22Rv1 (cell line): ENCODE measurements around the gene TXNDC5.

Source experiments
- H3K27ac ChIP-seq: fragments of 450-650 bp; 2 replicates; pipeline ENCODE4 v1.5.1; 2017
- ZFX ChIP-seq: fragments of 450-650 bp; IDR thresholded peaks from 2 replicates; pipeline ENCODE4 v1.6.1; 2017; ENCODE audit warnings: antibody characterized with exemption, borderline replicate concordance
- TF ChIP-seq, protein P1 (sequence below): fragments of 450-650 bp; IDR thresholded peaks from 2 replicates; pipeline ENCODE4 v1.5.1; 2017; ENCODE audit warnings: mild to moderate bottlenecking

Gene TXNDC5

DNA sequence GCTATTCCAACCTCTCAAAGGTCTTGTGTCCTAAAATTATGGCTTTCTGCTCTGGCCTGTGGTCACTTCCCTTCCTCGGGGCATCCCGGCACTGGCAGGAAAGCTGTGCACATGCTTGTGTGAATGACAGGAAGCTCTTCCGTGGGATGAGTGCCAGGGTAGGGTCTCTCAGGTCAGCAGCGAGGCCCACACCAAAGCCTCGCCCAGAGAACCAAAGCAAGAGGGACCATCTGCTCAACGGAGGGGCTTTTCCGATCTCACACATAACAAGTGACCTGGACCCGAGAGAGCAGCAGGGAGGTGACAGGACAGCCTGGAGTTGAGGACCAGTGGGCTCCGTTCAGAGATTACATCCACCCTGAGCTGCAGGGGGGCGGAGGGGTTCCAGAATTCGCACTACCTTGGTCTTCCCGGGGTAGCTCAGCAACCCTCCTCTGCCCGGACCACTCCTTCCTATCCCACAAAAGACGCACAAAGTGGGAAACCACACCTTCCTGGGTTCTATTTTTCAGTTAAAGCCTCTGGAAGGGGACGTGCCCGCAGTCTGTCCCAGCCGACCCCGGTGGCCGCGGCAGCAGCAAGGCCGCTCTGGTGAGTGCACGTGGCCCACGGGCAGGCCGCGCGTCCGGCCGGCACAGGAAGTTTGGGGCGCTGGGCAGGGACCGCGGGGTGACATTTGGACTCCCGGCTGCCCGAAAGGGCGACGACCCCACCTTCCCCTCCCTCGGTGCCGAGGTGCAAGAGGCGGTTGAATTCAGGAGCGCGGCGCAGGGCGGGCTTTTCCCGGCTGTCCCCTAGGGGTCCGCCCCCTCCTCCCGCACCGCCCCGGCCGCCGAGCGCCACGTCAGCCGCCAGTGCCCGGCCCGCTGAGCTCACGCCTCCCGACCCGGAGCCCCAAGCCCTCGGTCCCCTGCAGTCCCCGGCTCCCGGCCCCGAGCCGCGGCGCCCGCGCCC is 988 bp downstream of the TXNDC5 start:
- no peak for TF ChIP-seq ZFX
- TF ChIP-seq, protein P1, sequence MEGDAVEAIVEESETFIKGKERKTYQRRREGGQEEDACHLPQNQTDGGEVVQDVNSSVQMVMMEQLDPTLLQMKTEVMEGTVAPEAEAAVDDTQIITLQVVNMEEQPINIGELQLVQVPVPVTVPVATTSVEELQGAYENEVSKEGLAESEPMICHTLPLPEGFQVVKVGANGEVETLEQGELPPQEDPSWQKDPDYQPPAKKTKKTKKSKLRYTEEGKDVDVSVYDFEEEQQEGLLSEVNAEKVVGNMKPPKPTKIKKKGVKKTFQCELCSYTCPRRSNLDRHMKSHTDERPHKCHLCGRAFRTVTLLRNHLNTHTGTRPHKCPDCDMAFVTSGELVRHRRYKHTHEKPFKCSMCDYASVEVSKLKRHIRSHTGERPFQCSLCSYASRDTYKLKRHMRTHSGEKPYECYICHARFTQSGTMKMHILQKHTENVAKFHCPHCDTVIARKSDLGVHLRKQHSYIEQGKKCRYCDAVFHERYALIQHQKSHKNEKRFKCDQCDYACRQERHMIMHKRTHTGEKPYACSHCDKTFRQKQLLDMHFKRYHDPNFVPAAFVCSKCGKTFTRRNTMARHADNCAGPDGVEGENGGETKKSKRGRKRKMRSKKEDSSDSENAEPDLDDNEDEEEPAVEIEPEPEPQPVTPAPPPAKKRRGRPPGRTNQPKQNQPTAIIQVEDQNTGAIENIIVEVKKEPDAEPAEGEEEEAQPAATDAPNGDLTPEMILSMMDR: no peak
- peak overlapping the region; percentile 74 for H3K27ac ChIP-seq

DNA sequence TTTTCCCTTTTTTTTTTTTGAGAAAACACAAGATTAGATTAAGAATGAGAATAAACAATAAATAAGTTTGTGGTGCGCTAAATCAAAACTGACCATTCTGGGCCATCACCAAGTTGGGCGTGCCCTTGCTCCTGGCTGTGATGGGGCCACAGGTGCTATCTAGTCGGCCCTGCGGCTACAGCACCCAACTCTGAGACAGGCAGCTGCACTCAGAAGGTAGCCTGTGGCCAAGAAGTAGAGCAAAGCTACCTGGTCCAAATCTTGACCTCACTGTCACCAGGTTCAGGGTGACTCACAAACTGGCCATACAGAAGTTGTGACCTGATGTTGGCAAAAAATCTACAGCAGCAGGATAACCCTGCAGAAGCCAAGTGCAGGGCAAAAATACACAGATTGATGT is 3.4 kb downstream of the TXNDC5 start:
- H3K27ac ChIP-seq: no peak overlapping the region
- TF ChIP-seq, protein P1: no peak
- TF ChIP-seq ZFX: no peak

DNA sequence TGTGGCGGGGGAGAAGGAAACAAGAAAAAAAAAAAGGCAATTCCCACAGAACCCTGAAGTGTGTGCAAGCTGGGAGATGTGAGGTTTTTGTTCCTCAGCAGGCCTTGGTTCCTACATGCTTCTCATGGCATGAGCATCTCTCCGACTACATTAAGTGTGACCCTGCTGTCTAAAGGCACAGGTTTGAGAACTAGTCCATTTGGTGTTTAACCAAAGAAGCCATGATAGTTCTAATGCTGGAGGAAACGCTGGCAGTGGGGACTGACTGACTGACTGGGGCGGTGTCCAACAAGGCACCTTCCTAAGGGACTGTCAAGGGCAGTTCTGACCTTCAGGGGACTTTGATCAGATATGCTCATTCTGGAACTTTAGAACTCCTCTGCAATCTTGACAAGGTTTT is 3.8 kb downstream of the TXNDC5 start:
- TF ChIP-seq, protein P1: no peak
- TF ChIP-seq ZFX: no peak
- H3K27ac ChIP-seq: no peak overlapping the region

DNA sequence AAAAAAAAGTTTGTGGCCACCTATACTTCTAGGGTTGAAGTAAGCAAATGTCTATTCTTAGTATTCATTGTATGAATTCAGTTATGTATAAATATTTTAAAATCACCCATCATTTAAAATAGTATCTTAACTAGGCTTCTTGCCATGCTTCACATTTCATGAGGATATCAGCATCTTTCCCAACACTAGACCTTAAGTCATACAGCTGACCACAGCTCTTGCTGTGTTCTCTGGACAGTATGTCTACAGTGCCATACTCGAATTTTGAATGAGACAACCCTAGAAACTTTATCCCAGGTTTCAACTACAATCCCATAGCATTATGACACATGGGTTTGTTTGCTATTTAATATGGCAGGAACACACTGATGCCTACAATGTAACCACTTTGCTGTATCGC is 5.2 kb downstream of the TXNDC5 start:
- TF ChIP-seq, protein P1: no peak
- no peak for TF ChIP-seq ZFX
- H3K27ac ChIP-seq: no peak overlapping the region

DNA sequence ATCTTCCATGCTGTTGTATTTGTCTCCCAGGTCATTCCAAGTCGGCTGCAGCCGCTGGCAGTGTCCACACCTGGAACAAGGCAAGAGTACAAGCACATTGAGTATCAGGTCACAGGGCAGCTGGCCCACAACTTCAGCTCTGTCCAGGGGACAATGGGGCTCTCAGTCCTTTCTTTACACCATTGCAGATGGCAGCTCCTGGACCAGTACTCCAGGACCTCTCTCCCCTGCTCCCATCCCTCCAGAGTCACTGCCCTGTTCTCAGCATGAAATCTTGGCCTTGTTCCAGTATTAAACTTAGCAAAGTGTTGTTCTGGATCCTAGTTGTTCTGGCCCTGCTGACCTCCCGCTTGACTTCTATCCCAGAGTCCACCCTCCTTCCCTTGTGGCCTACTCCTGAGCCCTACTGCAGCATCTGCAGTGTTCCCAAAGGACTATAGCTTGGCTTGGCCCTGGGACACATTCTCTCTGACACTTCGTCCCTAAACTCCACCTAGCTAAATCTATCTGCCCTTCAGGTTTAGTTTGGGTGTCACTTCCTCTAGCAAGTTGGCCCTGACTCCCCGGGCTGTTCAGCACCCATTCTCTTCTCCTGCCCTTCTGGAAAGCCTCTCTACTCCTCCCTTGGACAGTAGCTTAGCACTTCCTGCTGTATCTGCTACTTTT is 5.8 kb downstream of the TXNDC5 start:
- H3K27ac ChIP-seq: no peak overlapping the region
- TF ChIP-seq, protein P1: no peak
- no peak for TF ChIP-seq ZFX

DNA sequence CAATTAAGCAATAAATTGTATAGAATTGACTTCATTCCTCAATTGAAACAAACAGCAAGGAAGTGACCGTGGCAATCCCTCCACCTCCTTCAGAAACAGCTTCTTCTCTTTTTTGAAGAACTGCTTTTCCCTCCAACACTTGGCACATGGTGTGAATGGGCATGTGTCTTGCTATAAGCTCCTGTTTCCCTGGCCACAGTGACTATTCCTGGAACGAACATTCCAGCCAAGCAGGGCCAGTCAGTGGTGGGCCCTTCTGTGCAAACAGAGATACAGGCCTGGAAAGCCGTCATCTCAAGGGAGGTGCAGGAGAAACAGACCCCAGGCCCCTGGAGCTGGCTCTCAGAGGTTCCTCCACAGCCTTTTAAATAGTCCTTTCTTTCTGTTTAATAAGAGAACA is 6.9 kb downstream of the TXNDC5 start:
- TF ChIP-seq, protein P1: no peak
- TF ChIP-seq ZFX: no peak
- H3K27ac ChIP-seq: no peak overlapping the region

DNA sequence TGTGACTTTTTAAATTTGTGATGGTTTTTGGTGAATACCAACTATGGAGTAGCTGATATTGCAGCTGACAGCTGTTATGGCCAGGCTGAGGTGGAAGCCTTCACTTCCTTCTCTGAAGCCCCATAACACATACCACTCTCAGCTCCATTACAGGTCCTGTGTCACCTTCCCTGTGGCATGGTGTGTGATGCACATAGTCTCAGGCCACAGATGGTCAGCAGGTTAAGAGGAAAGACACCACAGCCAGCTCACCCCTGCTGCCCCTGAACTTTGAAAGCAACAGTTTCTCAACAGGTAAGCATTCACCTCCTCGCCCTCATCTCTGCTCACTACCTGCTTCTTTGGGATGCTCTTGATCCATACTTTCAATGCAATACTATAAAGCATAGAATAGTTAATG is 7.7 kb downstream of the TXNDC5 start:
- TF ChIP-seq, protein P1: no peak
- TF ChIP-seq ZFX: no peak
- H3K27ac ChIP-seq: no peak overlapping the region
